Mammary epithelial cell (primary cell): Measurements from ENCODE around the gene MCOLN3.

ENCODE experiments used
- CTCF ChIP-seq, 2 donors: IDR thresholded peaks in 1 of 2; conservative IDR thresholded peaks in 1 of 2; 2 replicates each; pipeline ENCODE4 v1.5.1; 2011 to 2012; ENCODE audit warnings: inconsistent platforms in 2 of 2, low read length in 2 of 2, mild to moderate bottlenecking in 2 of 2, control low read depth in 1 of 2, low read depth in 1 of 2; ENCODE audit not compliant: insufficient read depth in 1 of 2; ENCODE audit errors: extremely low read depth in 1 of 2
- EZH2 ChIP-seq: IDR thresholded peaks from 2 replicates; pipeline ENCODE4 v1.6.1; 2012; ENCODE audit warnings: low read length, inconsistent platforms, borderline replicate concordance

- TF ChIP-seq CTCF (conservative IDR thresholded peaks at IDR 0.05 in 1 of 2, IDR thresholded peaks at IDR 0.05 in 1 of 2; ENCODE audit: extremely low read depth in 1 of 2, insufficient read depth in 1 of 2, low read depth in 1 of 2, low read length in 2 of 2) = no peak
- TF ChIP-seq EZH2 = no peak
Measured at GRCh38 chr1:84968865-84969264, 79.4 kb downstream of the MCOLN3 start.
